Endothelial cell of hepatic sinusoid (primary cell): ENCODE results near the gene SBK2.
"Not testable (repeated sequence)": the region's sequence is repeated elsewhere in the genome, so short reads cannot be mapped to it uniquely, and the experiment has no call there.

Source experiments
- in situ Hi-C: cut with HindIII; loops from 2 replicates; pipeline ENCODE4 v1.10.0; 2017; ENCODE audit warnings: low sequenced_read_pairs

SBK2 gene

DNA sequence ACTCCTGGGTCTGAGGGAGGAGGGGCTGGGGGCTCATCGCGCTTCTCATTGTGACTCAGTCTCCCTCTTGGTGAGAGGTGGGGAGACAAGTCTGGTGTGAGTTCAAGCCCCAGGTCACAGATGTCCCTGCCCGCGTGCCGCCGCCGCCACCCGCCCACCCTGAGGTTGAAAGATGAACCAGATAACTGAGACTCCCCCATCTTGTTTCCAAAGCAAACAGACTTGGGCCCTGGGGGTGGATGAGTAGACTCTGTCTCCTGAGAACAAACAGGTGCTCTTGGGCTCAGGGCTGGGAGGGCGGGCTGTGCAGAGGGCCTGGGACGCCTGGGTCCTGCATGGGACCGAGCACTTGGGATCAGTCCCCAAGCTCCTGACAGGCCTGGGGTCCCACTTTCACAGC, 567 bp downstream of the SBK2 start:
- in situ Hi-C loops = no loop called here

DNA sequence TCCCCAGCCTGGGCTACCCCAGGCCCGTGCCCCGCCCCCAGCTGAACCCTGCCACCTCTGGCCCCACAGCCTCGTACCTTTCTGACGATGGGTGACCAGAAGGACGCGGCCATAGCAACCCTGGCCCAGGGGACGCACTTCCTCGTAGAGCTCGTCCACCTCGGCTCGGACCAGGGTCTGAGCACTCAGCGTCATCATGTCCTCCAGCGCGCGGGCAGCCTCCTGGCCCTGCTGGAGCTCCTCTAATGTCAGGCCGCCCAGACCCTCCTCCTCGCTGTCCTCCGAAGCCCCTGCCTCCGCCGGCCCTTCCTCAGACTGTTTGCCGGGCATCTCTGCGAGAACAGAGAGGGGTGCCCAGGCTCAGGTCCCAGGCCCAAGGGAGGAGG, 975 bp downstream of the SBK2 start:
- in situ Hi-C loops = no loop called here

DNA sequence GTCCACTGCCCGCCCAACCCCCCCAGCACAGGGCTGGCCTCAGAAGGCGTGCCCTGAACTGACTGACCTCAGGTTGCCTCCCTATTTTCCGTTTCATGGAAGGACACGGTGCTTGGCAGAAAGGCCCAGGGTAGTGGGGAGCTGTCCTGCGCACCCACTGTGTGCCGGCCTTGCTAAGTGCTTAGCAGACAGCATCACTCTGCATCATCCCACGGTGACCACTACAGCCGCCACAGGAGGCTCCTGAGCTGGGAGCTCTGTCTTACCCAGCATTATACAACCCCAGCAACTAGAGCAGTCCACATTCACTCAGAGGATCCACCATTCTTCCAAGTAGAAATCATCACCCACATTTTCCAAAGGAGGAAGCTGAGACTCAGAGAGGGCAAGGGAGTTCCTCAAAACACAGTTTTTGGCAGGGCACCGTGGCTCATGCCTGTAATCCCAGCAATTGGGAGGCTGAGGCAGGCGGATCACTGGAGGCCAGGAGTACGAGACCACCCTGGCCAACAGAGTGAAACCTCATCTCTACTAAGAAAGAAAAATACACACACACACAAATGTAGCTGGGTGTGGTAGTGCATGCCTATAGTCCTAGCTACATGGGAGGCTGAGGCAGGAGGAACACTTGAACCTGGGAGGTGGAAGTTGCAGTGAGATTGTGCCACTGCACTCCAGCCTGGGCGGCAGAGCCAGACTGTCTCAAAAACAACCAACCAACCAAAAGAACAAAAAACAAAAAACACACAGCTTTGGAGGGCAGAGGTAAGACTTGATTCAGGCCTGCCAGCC, 1.6 kb downstream of the SBK2 start:
- in situ Hi-C loops = no loop called here

DNA sequence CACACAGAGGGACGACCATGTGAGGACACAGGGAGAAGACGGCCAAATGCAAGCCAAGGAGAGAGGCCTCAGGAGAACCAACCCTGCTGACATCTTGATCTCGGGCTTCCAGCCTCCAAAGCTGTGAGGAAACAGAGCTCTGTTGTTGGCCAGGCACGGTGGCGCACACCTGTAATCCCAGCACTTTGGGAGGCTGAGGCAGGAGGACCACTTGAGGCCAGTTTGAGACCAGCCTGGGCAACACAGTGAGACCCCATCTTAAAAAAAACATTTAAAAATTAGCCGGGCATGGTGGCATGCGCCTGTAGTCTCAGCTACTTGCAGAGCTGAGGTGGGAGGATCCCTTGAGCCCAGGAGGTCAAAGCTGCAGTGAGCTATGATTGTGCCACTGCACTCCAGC, 2.7 kb downstream of the SBK2 start:
- in situ Hi-C loops = not testable (repeated sequence)

DNA sequence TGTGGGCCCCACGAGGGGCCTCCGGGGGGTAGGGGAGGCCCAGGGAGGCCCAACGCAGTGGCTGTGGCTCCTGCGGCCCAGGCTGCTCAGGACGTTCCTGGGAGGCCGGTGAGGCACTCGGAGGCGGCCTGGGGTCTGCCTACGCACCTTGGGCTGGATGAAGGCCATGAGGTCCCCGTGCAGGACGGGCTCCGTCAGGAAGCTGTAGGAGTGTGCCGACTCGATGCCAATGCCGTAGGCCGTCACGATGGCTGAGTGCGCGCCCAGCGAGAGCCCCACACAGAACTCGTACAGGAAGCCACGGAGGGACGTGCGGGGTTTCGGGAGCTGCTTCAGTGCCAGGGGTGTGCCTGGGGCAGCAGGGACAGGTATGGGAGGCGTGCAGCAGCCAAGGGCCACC, 5.9 kb downstream of the SBK2 start:
- in situ Hi-C loops = no loop called here

DNA sequence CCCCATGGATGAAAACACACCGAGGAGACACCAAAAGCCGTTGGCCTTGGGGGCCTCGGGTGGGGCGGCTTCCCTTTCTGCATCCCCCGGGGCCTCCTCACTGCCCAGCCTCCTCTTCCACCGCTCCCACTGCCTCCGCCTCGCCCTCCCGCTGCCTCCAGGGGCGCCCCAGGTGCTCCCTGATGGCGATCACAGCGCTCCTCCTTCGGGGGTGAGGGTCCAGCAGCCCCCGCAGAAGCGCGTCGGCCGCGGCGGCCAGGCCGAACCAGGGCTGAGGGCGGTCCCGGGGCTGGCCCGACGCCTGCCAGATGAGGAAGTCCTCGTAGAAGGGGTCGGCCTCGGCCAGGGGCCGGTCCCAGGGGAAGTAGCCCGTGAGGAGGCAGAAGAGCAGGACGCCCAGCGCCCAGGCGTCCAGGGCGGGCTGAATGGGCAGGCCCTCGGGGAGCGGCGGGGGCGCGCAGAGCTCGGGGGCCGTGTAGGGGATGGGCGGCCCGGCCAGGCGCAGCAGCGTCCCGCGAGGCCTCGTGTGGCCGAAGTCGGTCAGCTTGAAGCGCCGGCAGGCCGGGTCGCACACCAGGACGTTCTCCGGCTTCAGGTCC, 7.2 kb downstream of the SBK2 start:
- in situ Hi-C loops = no loop called here

GRCh38 chr19:55528030-55528803, 8.7 kb downstream of the SBK2 start:
- in situ Hi-C loops = no loop called here

- in situ Hi-C loops = no loop called here
Measured at GRCh38 chr19:55527197-55528029, 9.5 kb downstream of the SBK2 start.

DNA sequence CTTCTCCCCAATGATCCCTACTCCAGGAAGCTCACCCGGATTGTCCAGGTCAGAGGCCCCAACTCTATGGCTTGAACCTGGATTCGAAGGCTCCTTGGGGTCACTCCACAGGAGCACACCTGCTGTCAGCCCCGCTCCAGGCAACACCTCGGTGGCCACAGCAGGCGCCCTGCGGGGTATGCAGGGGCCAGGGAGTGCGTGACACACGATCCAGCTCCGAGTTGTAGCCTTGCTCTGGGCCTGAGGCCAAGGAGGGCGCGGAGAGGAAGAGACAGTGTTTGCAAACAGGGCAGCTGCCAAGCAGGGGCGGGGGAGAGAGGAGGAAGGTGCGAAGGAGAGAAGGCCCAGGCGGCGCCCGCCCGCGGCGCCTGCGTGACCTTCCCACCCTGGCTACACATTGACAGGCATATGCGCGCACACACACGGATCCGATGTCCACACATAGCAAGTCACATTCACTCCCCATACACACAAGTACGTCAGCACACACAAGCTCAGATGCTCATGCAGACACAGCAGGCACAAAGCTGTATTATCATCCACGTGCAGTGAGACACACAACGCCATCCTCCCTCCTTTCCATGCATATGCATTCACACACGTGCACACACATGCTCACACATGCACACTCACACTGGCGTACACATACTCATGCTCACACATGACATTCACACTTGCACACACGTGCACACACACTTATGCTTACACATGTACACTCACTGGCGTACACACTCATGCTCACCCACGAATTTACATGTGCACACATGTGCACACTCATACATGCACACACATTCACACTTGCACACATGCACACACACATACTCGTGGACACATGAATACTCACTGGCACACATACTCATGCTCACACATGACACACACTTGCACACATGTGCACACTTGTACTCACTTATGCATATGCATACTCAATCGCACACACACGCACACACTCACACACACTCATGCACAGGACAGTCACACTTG, 10.4 kb downstream of the SBK2 start:
- in situ Hi-C loops = no loop called here

DNA sequence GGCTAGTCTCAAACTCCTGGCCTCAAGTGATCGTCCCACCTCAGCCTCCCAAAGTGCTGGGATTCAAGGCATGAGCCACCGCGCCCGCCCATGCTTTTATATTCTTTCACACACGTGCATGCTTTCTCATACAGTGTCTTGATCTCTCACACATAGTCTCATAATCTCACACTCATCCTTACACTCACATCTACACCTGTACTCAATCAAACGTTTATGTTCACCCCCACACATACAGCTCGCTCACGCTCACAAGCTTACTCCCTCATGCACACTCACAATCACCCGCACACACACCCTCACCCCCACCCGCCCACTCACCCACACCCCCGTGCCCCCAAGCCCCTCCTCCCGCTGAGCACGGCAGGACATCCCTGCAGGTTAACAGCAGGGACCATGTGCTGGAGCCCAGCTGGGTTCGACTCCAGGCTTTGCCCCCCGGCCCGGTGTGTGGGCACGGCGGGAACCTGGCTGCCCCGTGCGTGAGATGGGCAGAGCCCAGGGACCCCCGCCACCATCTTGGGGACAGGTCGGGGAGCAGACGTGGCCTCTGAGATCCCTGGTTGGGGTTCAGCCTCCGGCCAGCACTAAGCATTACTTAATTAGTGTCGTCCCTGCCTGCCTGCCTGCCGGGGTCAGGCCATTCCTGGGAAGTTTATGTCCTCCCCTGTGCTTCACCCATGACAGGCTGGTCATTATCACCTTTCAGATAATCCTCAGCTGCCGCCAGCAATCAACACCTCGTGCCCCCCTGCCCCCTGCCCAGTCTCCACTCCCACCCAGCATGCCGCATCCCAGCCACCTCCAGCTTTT, 11.4 kb downstream of the SBK2 start:
- in situ Hi-C loops = no loop called here

- in situ Hi-C loops = no loop called here
Measured at GRCh38 chr19:55520691-55521292, 16.1 kb downstream of the SBK2 start.

- in situ Hi-C loops = no loop called here
Measured at GRCh38 chr19:55519451-55520311, 17.3 kb downstream of the SBK2 start.

- in situ Hi-C loops = no loop called here
Measured at GRCh38 chr19:55516878-55517620, 19.9 kb downstream of the SBK2 start.

- in situ Hi-C loops = no loop called here
Measured at GRCh38 chr19:55508120-55508519, 28.8 kb downstream of the SBK2 start.

- in situ Hi-C loops = no loop called here
Measured at GRCh38 chr19:55504981-55505380, 32.0 kb downstream of the SBK2 start.

DNA sequence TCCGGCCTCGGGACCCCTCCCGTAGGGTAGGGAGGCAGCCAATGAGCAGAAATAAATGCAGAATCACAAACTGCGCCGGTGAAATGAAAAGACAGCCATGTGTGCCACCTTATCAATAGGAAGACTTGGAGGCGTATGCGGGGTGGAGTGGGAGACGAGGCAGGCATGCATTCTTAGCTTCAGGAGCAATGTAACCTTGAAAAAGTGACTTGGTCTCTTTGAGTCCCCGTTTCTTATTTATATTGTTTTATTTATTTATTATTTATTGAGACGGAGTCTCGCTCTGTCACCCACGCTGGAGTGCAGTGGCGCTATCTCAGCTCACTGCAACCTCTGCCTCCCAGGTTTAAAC, 32.7 kb downstream of the SBK2 start:
- in situ Hi-C loops = no loop called here
